Activated CD4-positive, alpha-beta T cell treated with anti-CD3 and anti-CD28 coated beads, Interleukin-2, amount 10 ng/mL, durations not matched to agents 7 days and 5 days (primary cell): ENCODE results near the gene OR52E8. TPM values are rescaled to one million over a fixed set of nuclear protein-coding genes. Genes with fewer than 3 reads are reported as not detected.

Experiments
- CTCF ChIA-PET: fragments of 350-600 bp; sonication (Branson Sonifier 250); formaldehyde crosslinking; loops from one replicate; lab custom pipeline; 2021; ENCODE audit warnings: antibody characterized with exemption; lab: Charles Lee
- POLR2A ChIA-PET: fragments of 350-600 bp; sonication (Branson Sonifier 250); formaldehyde crosslinking; loops from one replicate; lab custom pipeline; 2021; ENCODE audit warnings: antibody characterized with exemption; lab: Charles Lee
- DNase-seq: peaks from one replicate; pipeline ENCODE4 v3.0.0-alpha.2; 2020
- H3K27ac Mint-ChIP-seq: one replicate; pipeline ENCODE4 v1.8.0; 2021; ENCODE audit warnings: mild to moderate bottlenecking, moderate library complexity, mixed read lengths
- H3K27me3 Mint-ChIP-seq: one replicate; pipeline ENCODE4 v1.8.0; 2021; ENCODE audit warnings: mixed read lengths
- H3K36me3 Mint-ChIP-seq: one replicate; pipeline ENCODE4 v1.8.0; 2021; ENCODE audit warnings: low read depth, mixed read lengths
- H3K4me1 Mint-ChIP-seq: one replicate; pipeline ENCODE4 v1.8.0; 2021; ENCODE audit warnings: mixed read lengths
- H3K4me3 Mint-ChIP-seq: one replicate; pipeline ENCODE4 v1.8.0; 2021; ENCODE audit warnings: mild to moderate bottlenecking, moderate library complexity, mixed read lengths
- H3K9me3 Mint-ChIP-seq: one replicate; pipeline ENCODE4 v1.8.0; 2021; ENCODE audit warnings: mixed read lengths
- total RNA-seq, 2 experiments: library from RNA; stranded (reverse); gene quantifications; one replicate each; pipeline ENCODE4 v1.2.3, GENCODE V29; 2021

Gene OR52E8
- total RNA-seq, 2 experiments from 2014 or later = not detected

DNA sequence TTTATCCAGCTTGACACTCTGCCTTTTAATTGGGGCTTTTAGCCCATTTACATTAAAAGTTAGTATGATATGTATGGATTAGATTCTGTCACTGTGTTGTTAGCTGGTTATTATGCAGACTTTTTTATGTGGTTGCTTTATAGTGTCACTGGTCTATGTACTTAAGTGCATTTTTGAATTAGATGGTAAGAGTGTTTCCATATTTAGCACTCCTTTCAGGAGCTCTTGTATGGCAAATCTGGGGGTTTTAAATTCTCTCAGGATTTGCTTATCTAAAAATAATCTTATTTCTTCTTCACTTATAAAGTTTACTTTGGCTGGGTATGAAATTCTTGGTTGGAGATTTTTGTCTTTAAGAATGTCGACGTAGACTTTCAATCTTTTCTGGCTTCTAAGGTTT, 19.8 kb downstream of the OR52E8 start:
- Mint-ChIP-seq H3K9me3 (no peaks in the 10 kb centered on the region), H3K36me3 (no peaks in the 10 kb centered on the region), H3K27me3 (peaks cover 4% of the 10 kb centered on the region), H3K4me1 (no peaks in the 10 kb centered on the region), H3K27ac (no peak overlapping the region), H3K4me3 (no peak overlapping the region)
- ChIA-PET POLR2A (no interaction called here), CTCF (no interaction called here)
- no peak for DNase-seq

DNA sequence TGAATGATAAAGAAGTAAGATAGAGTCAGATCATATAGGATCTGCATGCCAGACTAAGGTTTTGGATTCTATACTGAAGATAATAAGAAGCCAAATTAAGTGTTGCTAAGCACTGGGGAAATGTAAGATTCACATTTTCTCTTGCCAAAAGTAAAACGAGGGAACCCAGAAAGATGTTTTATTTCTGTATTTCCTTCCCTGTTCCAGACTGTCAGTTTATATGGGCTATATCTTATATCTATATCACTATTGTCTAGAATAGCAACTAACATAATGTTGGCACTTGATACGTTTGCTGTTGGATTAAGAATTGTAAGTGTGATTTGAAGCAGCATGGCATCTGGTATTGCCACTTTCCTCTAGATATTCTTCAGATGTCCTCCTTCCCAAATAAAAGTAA, 24.0 kb downstream of the OR52E8 start:
- Mint-ChIP-seq H3K4me3 (no peak overlapping the region), H3K4me1 (no peaks in the 10 kb centered on the region), H3K36me3 (no peaks in the 10 kb centered on the region), H3K27ac (no peak overlapping the region), H3K9me3 (no peaks in the 10 kb centered on the region), H3K27me3 (peaks cover 4% of the 10 kb centered on the region)
- DNase-seq = no peak
- ChIA-PET CTCF (no interaction called here), POLR2A (no interaction called here)

DNA sequence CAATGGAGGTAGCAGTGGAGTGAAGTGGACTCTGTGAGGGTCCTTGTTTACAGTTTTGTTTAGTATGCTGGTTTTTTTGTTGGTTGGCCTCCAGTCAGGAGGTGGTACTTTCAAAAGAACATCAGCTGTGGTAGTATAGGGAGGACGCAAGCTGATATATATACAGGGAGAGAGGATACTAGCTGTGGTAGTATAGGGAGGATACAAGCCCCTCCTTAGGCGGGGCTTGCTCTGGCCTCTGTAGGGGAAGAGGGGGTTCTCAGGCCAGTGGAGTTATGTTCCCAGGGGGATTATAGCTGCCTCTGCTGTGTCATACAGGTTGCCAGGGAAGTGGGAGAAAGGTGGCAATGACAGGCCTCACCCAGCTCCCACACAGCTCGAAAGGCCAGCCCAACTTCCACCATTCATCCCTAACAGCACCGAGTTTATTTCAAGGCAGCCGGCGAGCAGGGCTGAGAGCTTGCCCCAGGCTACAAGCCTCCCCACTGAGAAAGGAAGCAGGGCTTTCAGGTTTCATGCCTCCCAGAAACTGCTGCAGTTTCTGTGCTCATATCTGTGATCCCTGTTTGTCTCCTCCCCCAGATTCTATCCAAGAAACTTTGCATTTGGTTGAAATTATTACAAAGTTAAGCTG, 26.2 kb downstream of the OR52E8 start:
- H3K36me3 Mint-ChIP-seq = no peaks in the 10 kb centered on the region
- no peaks in the 10 kb centered on the region for H3K4me1 Mint-ChIP-seq
- no peak overlapping the region for H3K27ac Mint-ChIP-seq
- no peak for DNase-seq
- no peak overlapping the region for H3K4me3 Mint-ChIP-seq
- POLR2A ChIA-PET = no interaction called here
- CTCF ChIA-PET = interaction anchor here (0.6 kb wide), 1 partner anchor 204 kb away, joined by 3 read pairs; no protein-coding TSS in a partner anchor
- H3K27me3 Mint-ChIP-seq = no peaks in the 10 kb centered on the region
- H3K9me3 Mint-ChIP-seq = no peaks in the 10 kb centered on the region

DNA sequence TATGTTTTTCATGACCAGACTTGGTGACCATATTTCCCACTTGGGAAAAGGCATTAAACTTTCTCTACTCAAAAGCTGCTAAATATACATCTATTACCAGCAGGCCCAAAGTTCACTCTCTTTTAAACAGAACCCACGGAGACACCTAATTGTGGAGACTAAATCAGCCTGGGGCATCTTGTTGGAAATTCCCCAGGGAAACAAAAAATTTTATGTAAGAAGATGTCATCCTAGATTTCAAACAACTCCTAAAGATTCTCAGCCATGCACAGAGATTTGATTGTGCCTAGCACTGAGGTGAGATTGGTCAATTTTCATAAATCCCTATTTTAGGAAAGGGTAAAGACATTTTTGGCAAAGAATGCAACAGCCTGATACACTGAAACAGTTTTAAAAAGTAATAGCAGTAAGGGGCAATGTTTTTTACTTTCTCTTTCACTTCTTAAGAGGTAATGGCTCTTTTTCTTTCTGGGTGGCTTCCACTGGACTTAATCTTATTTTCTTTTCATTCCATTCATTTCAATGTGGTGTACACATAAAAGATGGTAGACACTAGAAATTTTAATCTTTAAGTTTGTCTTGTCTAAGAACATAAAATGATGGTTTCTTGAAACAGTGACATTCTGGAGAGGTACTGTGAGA, 39.1 kb downstream of the OR52E8 start:
- POLR2A ChIA-PET = no interaction called here
- Mint-ChIP-seq H3K4me3 (peak overlapping the region; percentile 69), H3K9me3 (no peaks in the 10 kb centered on the region), H3K27me3 (peaks cover 7% of the 10 kb centered on the region), H3K27ac (peak overlapping the region; percentile 83), H3K4me1 (peaks cover 9% of the 10 kb centered on the region), H3K36me3 (no peaks in the 10 kb centered on the region)
- DNase-seq = no peak
- CTCF ChIA-PET = no interaction called here

DNA sequence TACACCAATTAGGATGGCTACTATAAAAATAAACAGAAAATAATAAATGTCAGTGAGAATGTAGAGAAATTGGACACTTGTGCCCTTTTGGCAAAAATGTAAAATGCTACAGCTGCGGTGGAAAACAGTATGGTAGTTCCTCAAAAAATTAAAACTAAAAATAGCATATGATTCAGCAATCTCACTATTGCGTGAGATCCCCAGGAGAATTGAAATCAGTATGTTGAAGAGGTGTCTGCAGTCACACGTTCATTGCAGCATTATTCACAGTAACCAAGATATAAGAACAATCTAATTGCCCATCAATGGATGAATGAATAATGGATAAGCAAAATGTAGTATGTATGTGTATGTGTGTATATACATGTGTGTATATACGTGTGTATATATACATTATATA, 42.0 kb downstream of the OR52E8 start:
- Mint-ChIP-seq H3K27ac (no peak overlapping the region), H3K27me3 (peaks cover 11% of the 10 kb centered on the region), H3K4me3 (no peak overlapping the region), H3K4me1 (peaks cover 9% of the 10 kb centered on the region), H3K9me3 (no peaks in the 10 kb centered on the region), H3K36me3 (no peaks in the 10 kb centered on the region)
- CTCF ChIA-PET = no interaction called here
- POLR2A ChIA-PET = no interaction called here
- DNase-seq = no peak

DNA sequence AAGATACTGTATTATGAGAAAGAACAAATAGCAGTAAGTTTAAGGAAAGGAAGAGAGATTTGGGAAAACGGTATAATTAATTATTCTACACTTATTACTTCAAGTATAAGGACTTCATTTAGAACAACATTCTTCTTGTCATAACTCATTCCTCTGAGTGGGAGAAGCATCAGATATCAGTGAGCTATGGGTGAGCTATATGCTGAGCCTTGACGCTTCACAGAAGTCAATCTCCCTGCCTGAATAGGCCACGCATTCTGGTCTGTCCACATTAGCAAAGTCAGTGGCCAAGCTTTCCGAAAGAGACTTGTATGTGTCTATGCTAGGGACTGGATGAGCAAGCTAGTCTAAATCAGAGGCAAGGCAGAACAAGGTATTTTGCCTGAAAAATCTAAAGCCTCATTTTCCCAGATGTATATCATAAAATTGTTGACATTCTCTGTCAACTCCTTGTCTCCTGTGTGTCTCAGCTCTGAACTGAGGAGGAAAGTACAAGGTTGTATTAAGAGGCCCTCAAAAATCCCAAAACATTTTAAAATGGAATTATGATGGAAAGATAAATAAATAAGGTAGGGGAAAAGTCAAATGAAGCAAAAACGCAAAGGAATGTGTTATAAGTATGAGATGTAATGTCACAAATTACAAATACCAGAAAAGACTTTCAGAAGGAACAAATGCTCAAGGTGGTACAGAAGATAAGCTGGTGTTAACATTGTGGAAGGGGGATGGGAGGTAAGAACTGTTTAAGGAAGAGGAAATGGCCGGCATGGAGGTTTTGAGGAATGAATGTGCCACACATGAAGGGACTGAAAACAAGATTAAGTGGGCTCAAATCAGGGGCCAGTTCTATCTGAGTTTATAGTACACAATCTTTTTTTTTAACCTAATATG, 47.3 kb downstream of the OR52E8 start:
- H3K36me3 Mint-ChIP-seq = no peaks in the 10 kb centered on the region
- no peak for DNase-seq
- peaks cover 15% of the 10 kb centered on the region for H3K4me1 Mint-ChIP-seq
- H3K27me3 Mint-ChIP-seq = peaks cover 32% of the 10 kb centered on the region
- no peak overlapping the region for H3K4me3 Mint-ChIP-seq
- no peak overlapping the region for H3K27ac Mint-ChIP-seq
- H3K9me3 Mint-ChIP-seq = no peaks in the 10 kb centered on the region
- ChIA-PET CTCF (no interaction called here), POLR2A (no interaction called here)

DNA sequence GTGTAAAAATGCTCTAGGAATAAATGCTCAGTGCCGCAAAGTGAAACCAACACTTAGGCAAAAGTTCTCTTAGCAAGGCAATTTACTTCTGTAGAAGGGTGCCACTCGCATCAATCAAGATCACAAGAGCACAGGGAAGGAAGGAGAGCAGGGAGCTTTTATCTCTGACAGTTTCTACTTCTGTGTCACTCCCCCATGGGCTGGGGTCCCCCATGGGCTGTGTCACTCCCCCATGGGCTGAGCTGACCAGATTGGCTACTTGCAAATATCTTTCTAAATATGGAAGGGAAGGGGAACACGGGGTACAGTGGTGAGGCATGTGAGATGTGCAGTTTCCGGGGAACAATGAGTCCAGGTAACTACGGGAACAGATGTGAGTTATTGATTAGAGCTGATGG, 48.4 kb downstream of the OR52E8 start:
- DNase-seq = no peak
- Mint-ChIP-seq H3K4me1 (peaks cover 15% of the 10 kb centered on the region), H3K27ac (peak overlapping the region; percentile 3), H3K4me3 (peak overlapping the region; percentile 84), H3K36me3 (no peaks in the 10 kb centered on the region), H3K27me3 (peaks cover 34% of the 10 kb centered on the region), H3K9me3 (no peaks in the 10 kb centered on the region)
- ChIA-PET POLR2A (no interaction called here), CTCF (interaction anchor here (0.6 kb wide), 1 partner anchor 82 kb away, joined by 3 read pairs; no protein-coding TSS in a partner anchor)

DNA sequence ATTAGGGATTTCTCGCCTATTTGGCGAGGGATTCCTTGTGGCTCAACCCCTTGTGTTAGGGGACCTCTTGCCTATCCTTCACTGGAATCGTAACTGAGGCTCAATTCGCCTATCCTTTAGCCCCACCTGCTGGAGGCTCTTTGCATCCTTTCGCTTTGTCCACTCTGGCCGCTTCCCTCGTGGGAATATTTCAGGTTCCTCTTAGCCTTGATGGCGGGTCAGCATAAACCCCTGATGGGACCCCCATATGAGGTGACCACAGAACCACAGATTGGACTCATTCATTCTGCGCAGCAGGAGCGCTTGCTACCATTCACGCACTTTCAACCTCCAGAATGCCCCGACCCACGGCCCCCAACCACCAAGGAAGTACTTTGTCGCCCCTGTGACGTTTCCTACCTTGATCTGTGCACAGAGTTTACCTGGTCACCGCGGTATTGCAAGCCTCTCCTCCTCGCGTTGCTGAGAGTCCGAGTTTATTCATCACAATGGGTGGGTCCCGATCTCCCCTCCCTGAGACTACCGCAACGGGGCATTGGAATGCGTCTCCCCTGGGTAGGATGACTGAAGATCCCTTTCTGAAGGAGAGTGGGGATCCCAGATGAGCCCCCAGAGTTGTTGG, 48.9 kb downstream of the OR52E8 start, which contains the start of gene OR52N2:
Gene OR52N2 (plus strand): TSS at position 425 of the 622 bp plus-strand sequence. CDS start 11,412 bp downstream, outside the sequence.
- Mint-ChIP-seq H3K9me3 (no peaks in the 10 kb centered on the region), H3K4me1 (peaks cover 15% of the 10 kb centered on the region), H3K36me3 (no peaks in the 10 kb centered on the region), H3K27ac (peak within 1 kb of the TSS; percentile 48), H3K4me3 (peak within 1 kb of the TSS; percentile 84), H3K27me3 (peaks cover 33% of the 10 kb centered on the region)
- ChIA-PET POLR2A (no interaction called here), CTCF (no interaction called here)
- peak; percentile 73 for DNase-seq

DNA sequence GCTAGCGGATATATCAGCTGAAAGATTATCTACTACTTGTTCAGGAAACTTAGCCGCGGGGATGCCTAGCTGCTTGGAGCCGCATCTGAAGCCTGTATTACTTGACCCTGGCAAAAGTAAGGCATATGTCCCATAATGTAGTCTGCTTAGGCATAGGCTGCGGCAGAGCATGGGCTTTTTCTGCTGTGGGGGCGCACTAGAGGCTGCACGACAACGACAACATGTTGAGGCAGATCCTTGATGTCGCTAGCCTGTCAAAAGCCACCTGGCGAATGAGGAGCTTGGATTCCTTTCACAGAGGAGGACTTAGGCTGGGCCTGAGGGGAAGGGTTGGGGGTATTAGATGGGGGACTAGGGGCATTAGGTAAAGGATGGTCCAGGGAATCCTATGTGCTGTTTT, 49.9 kb downstream of the OR52E8 start:
- POLR2A ChIA-PET = no interaction called here

More for the DNA sequence above, 49.9 kb downstream of the OR52E8 start:
- no peaks in the 10 kb centered on the region for H3K9me3 Mint-ChIP-seq
- peaks cover 15% of the 10 kb centered on the region for H3K4me1 Mint-ChIP-seq
- CTCF ChIA-PET = no interaction called here
- no peaks in the 10 kb centered on the region for H3K36me3 Mint-ChIP-seq
- no peak for DNase-seq
- H3K27me3 Mint-ChIP-seq = peaks cover 37% of the 10 kb centered on the region
- H3K27ac Mint-ChIP-seq = no peak overlapping the region
- no peak overlapping the region for H3K4me3 Mint-ChIP-seq

Other genes with a start within 250 kb of the OR52E8 start
- 10 to 100 TPM; 12.7 to 13.9 TPM for gene TRIM34, start 232.7 kb downstream of the OR52E8 start, total RNA-seq
- gene TRIM5, start 172.6 kb downstream of the OR52E8 start, total RNA-seq = 10 to 100 TPM; 26.2 to 31.1 TPM
- 100 to 1,000 TPM; 317 to 367 TPM for gene TRIM22, start 167.9 kb downstream of the OR52E8 start, total RNA-seq
- gene OR56B1, start 121.2 kb downstream of the OR52E8 start, total RNA-seq = under 1 TPM; 0.31 to 0.40 TPM
- gene OR52N4, start 103.4 kb downstream of the OR52E8 start, total RNA-seq = 1 to 10 TPM in 1 of 2 experiments, under 1 TPM in 1; 0.89 to 1.1 TPM
- gene OR52N5, start 74.3 kb downstream of the OR52E8 start, total RNA-seq = not detected
- not detected for gene OR52N1, start 66.4 kb downstream of the OR52E8 start, total RNA-seq
- not detected for gene OR52N2, start 48.8 kb downstream of the OR52E8 start, total RNA-seq
- not detected for gene OR52E6, start 15.8 kb downstream of the OR52E8 start, total RNA-seq
- not detected for gene OR52E4, start 22.9 kb upstream of the OR52E8 start, total RNA-seq
- not detected for gene OR52E5, start 35.5 kb upstream of the OR52E8 start, total RNA-seq
- gene OR56A3, start 84.6 kb upstream of the OR52E8 start, total RNA-seq = not detected
- gene OR56A5, start 110.8 kb upstream of the OR52E8 start, total RNA-seq = not detected
- not detected for gene OR52L1, start 129.3 kb upstream of the OR52E8 start, total RNA-seq
- gene OR56A4, start 149.3 kb upstream of the OR52E8 start, total RNA-seq = not detected
- not detected for gene OR56A1, start 173.1 kb upstream of the OR52E8 start, total RNA-seq
- not detected for gene OR56B4, start 250.0 kb upstream of the OR52E8 start, total RNA-seq